NCI-H1048 (cell line): ENCODE measurements around the gene C19orf12.

Experiments used
- DNase-seq: peaks from one replicate; lab custom pipeline; 2025; lab: John Stamatoyannopoulos, UW

C19orf12 gene

GRCh38 chr19:29695765-29696564, 19.1 kb downstream of the C19orf12 start:
- no peak for DNase-seq

- no peak for DNase-seq
These were observed 20.1 kb downstream of the C19orf12 start for GRCh38 chr19:29694669-29695627.

GRCh38 chr19:29694161-29694560, 20.9 kb downstream of the C19orf12 start:
- DNase-seq, result no peak

GRCh38 chr19:29690842-29691241, 24.2 kb downstream of the C19orf12 start:
- no peak for DNase-seq

- DNase-seq, result no peak
These were observed 26.9 kb downstream of the C19orf12 start for GRCh38 chr19:29687897-29688728.

- no peak for DNase-seq
These were observed 27.7 kb downstream of the C19orf12 start for GRCh38 chr19:29687244-29687896.

- DNase-seq, result no peak
These were observed 28.7 kb downstream of the C19orf12 start for GRCh38 chr19:29686285-29686805.

- DNase-seq, result no peak
These were observed 29.7 kb downstream of the C19orf12 start for GRCh38 chr19:29685326-29685725.

GRCh38 chr19:29683009-29683408, 32.1 kb downstream of the C19orf12 start:
- DNase-seq, result no peak

GRCh38 chr19:29682236-29682895, 32.7 kb downstream of the C19orf12 start:
- DNase-seq, result no peak

- no peak for DNase-seq
These were observed 33.4 kb downstream of the C19orf12 start for GRCh38 chr19:29681422-29682235.

- no peak for DNase-seq
These were observed 34.1 kb downstream of the C19orf12 start for GRCh38 chr19:29680937-29681336.

GRCh38 chr19:29680447-29680846, 34.6 kb downstream of the C19orf12 start:
- no peak for DNase-seq

- no peak for DNase-seq
These were observed 35.4 kb downstream of the C19orf12 start for GRCh38 chr19:29679598-29680210.

GRCh38 chr19:29678484-29679106, 36.5 kb downstream of the C19orf12 start:
- no peak for DNase-seq

- no peak for DNase-seq
These were observed 37.9 kb downstream of the C19orf12 start for GRCh38 chr19:29677001-29677817.

- DNase-seq, result no peak
These were observed 38.5 kb downstream of the C19orf12 start for GRCh38 chr19:29676586-29676985.

- no peak for DNase-seq
These were observed 39.3 kb downstream of the C19orf12 start for GRCh38 chr19:29675650-29676186.
